Measurements from ENCODE around the gene NCK1. TPM values are rescaled to one million over a fixed set of nuclear protein-coding genes. Genes with fewer than 3 reads are reported as not detected.
"Not testable (repeated sequence)": the region's sequence is repeated elsewhere in the genome, so short reads cannot be mapped to it uniquely, and the experiment has no call there.

Gene NCK1
- total RNA-seq, 1 donor from 2014 or later, result 63.0 TPM

- Histone ChIP-seq H3K4me1 (peaks cover 47% of the 10 kb centered on the region), H3K9me3 (no peaks in the 10 kb centered on the region), H3K27ac (peak overlapping the region; percentile 97), H3K4me3 (peak overlapping the region; percentile 98), H3K27me3 (ENCODE audit: low read depth) (no peaks in the 10 kb centered on the region), H3K36me3 (no peaks in the 10 kb centered on the region)
- TF ChIP-seq CTCF (IDR thresholded peaks at IDR 0.05), result no peak
- DNase-seq (peak; percentile 80), ATAC-seq (peak; percentile 65 to 80)
- intact Hi-C loops (cut with DNase I), result no loop called here
Measured at GRCh38 chr3:136862617-136863322, 762 bp downstream of the NCK1 start.

DNA sequence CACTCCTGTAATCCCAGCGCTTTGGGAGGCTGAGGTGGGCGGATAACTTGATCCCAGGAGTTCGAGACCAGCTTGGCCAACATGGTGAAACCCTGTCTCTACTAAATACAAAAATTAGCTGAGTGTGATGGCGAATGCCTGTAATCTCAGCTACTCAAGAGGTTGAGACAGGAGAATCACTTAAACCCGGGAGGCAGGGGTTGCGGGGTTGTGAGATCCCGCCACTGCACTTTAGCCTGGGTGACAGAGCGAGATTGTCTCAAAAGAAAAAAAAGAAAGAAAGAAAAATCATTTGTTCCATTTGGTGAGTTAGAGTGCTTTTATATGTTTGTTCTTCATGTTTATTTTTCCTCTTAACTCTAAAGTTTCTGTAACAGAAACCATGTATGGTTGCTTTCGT is 7.3 kb downstream of the NCK1 start:
- Histone ChIP-seq H3K4me1 (peaks cover 13% of the 10 kb centered on the region), H3K27me3 (ENCODE audit: low read depth) (no peaks in the 10 kb centered on the region), H3K9me3 (peaks cover 4% of the 10 kb centered on the region), H3K36me3 (peaks cover 15% of the 10 kb centered on the region), H3K27ac (no peak overlapping the region), H3K4me3 (no peak overlapping the region)
- DNase-seq, result no peak
- no peak for TF ChIP-seq CTCF (IDR thresholded peaks at IDR 0.05)
- ATAC-seq, result no peak
- intact Hi-C loops (cut with DNase I), result no loop called here

GRCh38 chr3:136872258-136872657 is 10.2 kb downstream of the NCK1 start:
- intact Hi-C loops (cut with DNase I), result not testable (repeated sequence)

GRCh38 chr3:136879510-136879909 is 17.5 kb downstream of the NCK1 start:
- H3K27ac ChIP-seq; intact Hi-C loops (cut with DNase I); ATAC-seq; H3K9me3 ChIP-seq; DNase-seq; H3K4me3 ChIP-seq; H3K36me3 ChIP-seq; H3K27me3 ChIP-seq (ENCODE audit: low read depth): not testable (repeated sequence)
- H3K4me1 ChIP-seq, result peaks cover 15% of the 10 kb centered on the region

More at GRCh38 chr3:136872258-136872657, 10.2 kb downstream of the NCK1 start:
- not testable (repeated sequence) for H3K4me1 ChIP-seq; H3K27me3 ChIP-seq (ENCODE audit: low read depth); H3K27ac ChIP-seq; ATAC-seq; H3K9me3 ChIP-seq; DNase-seq; H3K4me3 ChIP-seq
- H3K36me3 ChIP-seq, result peaks cover 15% of the 10 kb centered on the region

DNA sequence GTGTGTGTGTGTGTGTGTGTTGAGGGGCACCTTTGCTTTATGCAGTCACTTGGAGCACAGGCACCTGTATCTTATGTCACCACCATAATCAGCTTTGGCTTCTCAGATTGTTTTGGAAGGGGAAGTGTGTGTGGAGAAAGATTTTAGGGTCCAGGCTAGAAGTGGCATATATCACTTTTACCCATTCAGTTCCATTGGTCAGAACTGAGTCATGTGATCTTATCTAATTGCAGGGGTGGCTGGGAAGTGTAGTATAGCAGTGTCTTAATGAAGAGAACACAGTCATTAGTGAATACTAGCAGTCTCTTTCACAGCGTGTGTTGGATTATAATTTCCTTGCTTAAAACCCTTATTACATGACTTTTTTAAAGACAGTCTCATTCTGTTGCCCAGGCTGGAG is 20.6 kb downstream of the NCK1 start:
- peaks cover 26% of the 10 kb centered on the region for H3K4me1 ChIP-seq
- no peaks in the 10 kb centered on the region for H3K27me3 ChIP-seq (ENCODE audit: low read depth)
- H3K36me3 ChIP-seq, result no peaks in the 10 kb centered on the region
- DNase-seq (no peak), ATAC-seq (peak in 1 of 2 donors; percentile 42)
- no peaks in the 10 kb centered on the region for H3K9me3 ChIP-seq
- H3K4me3 ChIP-seq, result no peak overlapping the region
- intact Hi-C loops (cut with DNase I), result no loop called here
- no peak for TF ChIP-seq CTCF (IDR thresholded peaks at IDR 0.05)
- H3K27ac ChIP-seq, result no peak overlapping the region

GRCh38 chr3:136883967-136884720 is 22.1 kb downstream of the NCK1 start:
- Histone ChIP-seq H3K4me1 (peaks cover 26% of the 10 kb centered on the region), H3K36me3 (no peaks in the 10 kb centered on the region), H3K4me3 (no peak overlapping the region), H3K27ac (no peak overlapping the region), H3K27me3 (ENCODE audit: low read depth) (no peaks in the 10 kb centered on the region), H3K9me3 (no peaks in the 10 kb centered on the region)
- ATAC-seq (no peak), DNase-seq (no peak)
- intact Hi-C loops (cut with DNase I), result no loop called here
- TF ChIP-seq CTCF (IDR thresholded peaks at IDR 0.05), result no peak

Data from lower lobe of right lung (tissue), 2 donors.